HepG2 (cell line): ENCODE data around the gene FBXO24. TPM values are rescaled to one million over a fixed set of nuclear protein-coding genes. Genes with fewer than 3 reads are reported as not detected.

ENCODE experiments used
- AKNA ChIP-seq: sonication (generic); formaldehyde crosslinking; IDR thresholded peaks from 2 replicates; pipeline ENCODE4 v1.4.0; 2020; ENCODE audit warnings: missing genetic modification reagents, borderline replicate concordance
- EHMT2 ChIP-seq: fragments of 200-600 bp; sonication (generic); IDR thresholded peaks from 2 replicates; pipeline ENCODE4 v1.7.0; 2017; ENCODE audit warnings: antibody characterized with exemption, low read depth, low read length, borderline replicate concordance
- ETV5 ChIP-seq: IDR thresholded peaks from 2 replicates; pipeline ENCODE4 v1.6.1; 2018; ENCODE audit warnings: missing biosample characterization, missing genetic modification reagents, inconsistent platforms, borderline replicate concordance
- FOSL2 ChIP-seq: sonication (generic); formaldehyde crosslinking; IDR thresholded peaks from 2 replicates; pipeline ENCODE4 v1.4.0; 2020; ENCODE audit warnings: missing genetic modification reagents
- HOXA5 ChIP-seq: sonication (generic); formaldehyde crosslinking; IDR thresholded peaks from 2 replicates; pipeline ENCODE4 v1.4.0; 2020; ENCODE audit warnings: missing genetic modification reagents
- KLF11 ChIP-seq: IDR thresholded peaks from 2 replicates; pipeline ENCODE4 v1.6.1; 2016; ENCODE audit warnings: missing compliant biosample characterization
- KLF16 ChIP-seq, 2 experiments: sonication (generic) in 1 of 2; formaldehyde crosslinking in 1 of 2; IDR thresholded peaks; 2 replicates each; pipeline versions ENCODE4 v1.6.1 to v1.8.0; 2016 to 2023; ENCODE audit warnings: missing genetic modification reagents in 2 of 2, missing compliant biosample characterization in 1 of 2
- MIXL1 ChIP-seq: IDR thresholded peaks from 2 replicates; pipeline ENCODE4 v1.6.1; 2016
- MLLT10 ChIP-seq: sonication (generic); formaldehyde crosslinking; IDR thresholded peaks from 2 replicates; pipeline ENCODE4 v1.4.0; 2020; ENCODE audit warnings: missing genetic modification reagents
- NCOA5 ChIP-seq: sonication (generic); formaldehyde crosslinking; IDR thresholded peaks from 2 replicates; pipeline ENCODE4 v1.4.0; 2020; ENCODE audit warnings: missing genetic modification reagents
- NONO ChIP-seq, 2 experiments: fragments of 450-650 bp in 1 of 2; sonication (generic) in 1 of 2; formaldehyde crosslinking in 1 of 2; IDR thresholded peaks in 1 of 2; conservative IDR thresholded peaks in 1 of 2; 2 replicates each; pipeline versions ENCODE4 v1.6.1 to v1.8.0; 2017 to 2022; ENCODE audit warnings: mild to moderate bottlenecking in 1 of 2, missing genetic modification reagents in 1 of 2, moderate library complexity in 1 of 2
- RARA ChIP-seq: IDR thresholded peaks from 2 replicates; pipeline ENCODE4 v1.6.1; 2016; ENCODE audit warnings: missing genetic modification reagents, missing compliant biosample characterization
- SCMH1 ChIP-seq: sonication (generic); formaldehyde crosslinking; IDR thresholded peaks from 2 replicates; pipeline ENCODE4 v1.9.0; 2021; ENCODE audit warnings: missing genetic modification reagents, mild to moderate bottlenecking, borderline replicate concordance
- SMAD1 ChIP-seq: sonication (generic); formaldehyde crosslinking; IDR thresholded peaks from 2 replicates; pipeline ENCODE4 v1.4.0; 2020; ENCODE audit warnings: missing genetic modification reagents, low read depth, mild to moderate bottlenecking, borderline replicate concordance
- STAG1 ChIP-seq: sonication (generic); formaldehyde crosslinking; IDR thresholded peaks from 2 replicates; pipeline ENCODE4 v1.4.0; 2020; ENCODE audit warnings: missing genetic modification reagents
- TARDBP ChIP-seq: sonication (generic); formaldehyde crosslinking; IDR thresholded peaks from 2 replicates; pipeline ENCODE4 v1.8.0; 2022; ENCODE audit warnings: mild to moderate bottlenecking, missing genetic modification reagents
- TRIM22 ChIP-seq: fragments of 450-650 bp; IDR thresholded peaks from 2 replicates; pipeline ENCODE4 v1.6.1; 2017
- ZBTB10 ChIP-seq: sonication (generic); formaldehyde crosslinking; IDR thresholded peaks from 2 replicates; pipeline ENCODE4 v1.4.0; 2020; ENCODE audit warnings: missing genetic modification reagents, borderline replicate concordance
- ZNF256 ChIP-seq: sonication (generic); formaldehyde crosslinking; conservative IDR thresholded peaks from 2 replicates; pipeline ENCODE4 v1.4.0; 2020; ENCODE audit warnings: missing genetic modification reagents
- ZNF513 ChIP-seq: sonication (generic); formaldehyde crosslinking; conservative IDR thresholded peaks from 2 replicates; pipeline ENCODE4 v1.5.0; 2020; ENCODE audit warnings: missing genetic modification reagents
- ZNF768 ChIP-seq: sonication (generic); formaldehyde crosslinking; IDR thresholded peaks from 2 replicates; pipeline ENCODE4 v1.4.0; 2020; ENCODE audit warnings: missing genetic modification reagents
- ZNF879 ChIP-seq: sonication (generic); formaldehyde crosslinking; IDR thresholded peaks from 2 replicates; pipeline ENCODE4 v1.8.1; 2023; ENCODE audit warnings: missing genetic modification reagents
- polyA plus RNA-seq, 8 experiments: library from polyadenylated mRNA; depleted of rRNA in 3 of 8; stranded (reverse) in 7 of 8; unstranded in 1 of 8; fragments of >200 nt; fragmentation: Illumina TruSeq in 4 of 8; extraction: Trizol in 4 of 8; gene quantifications; 2 replicates each; pipeline versions ENCODE4 v1.2.1 to v1.2.3, GENCODE V29; 2011 to 2016; ENCODE audit warnings: low read depth in 4 of 8, missing spikeins in 1 of 8, mixed read lengths in 1 of 8; ENCODE audit not compliant: insufficient read depth in 1 of 8
- total RNA-seq, 5 experiments: library from RNA; depleted of rRNA; stranded (reverse); fragments of >200 nt; fragmentation: Illumina TruSeq; extraction: Trizol; gene quantifications; 2 replicates each; pipeline ENCODE4 v1.2.3, GENCODE V29; 2016; ENCODE audit warnings: low read depth in 1 of 5

Gene FBXO24
- total and polyA plus RNA-seq, 2 of the 13 experiments (the other 11 are each of a cell fraction or from before 2014, with no cell fraction given): 0.20 to 0.55 TPM

- TF ChIP-seq ZBTB10 (CRISPR knock-in tag): peak; percentile 89
- TF ChIP-seq AKNA (CRISPR knock-in tag): no peak
- TF ChIP-seq KLF16 (CRISPR knock-in tag; IDR thresholded peaks at IDR 0.05): no peak; a peak in 1 of 4 replicates
- TF ChIP-seq NCOA5 (CRISPR knock-in tag): no peak
- no peak for TF ChIP-seq SCMH1 (CRISPR knock-in tag)
- TF ChIP-seq MIXL1 (CRISPR knock-in tag): 0 out of 2 replicates have a peak, but pooled peaks have one; percentile 17
- TF ChIP-seq ZNF256 (CRISPR knock-in tag): no peak
- TF ChIP-seq STAG1: no peak
- TF ChIP-seq SMAD1: no peak
- no peak for TF ChIP-seq ZNF879 (CRISPR knock-in tag)
- TF ChIP-seq ZNF513 (CRISPR knock-in tag): no peak
- no peak for TF ChIP-seq KLF11 (CRISPR knock-in tag)
- TF ChIP-seq TRIM22: no peak
- no peak for TF ChIP-seq FOSL2 (CRISPR knock-in tag)
- no peak for TF ChIP-seq HOXA5 (CRISPR knock-in tag)
- no peak for TF ChIP-seq NONO (IDR thresholded peaks at IDR 0.05)
- TF ChIP-seq NONO (CRISPR knock-in tag; conservative IDR thresholded peaks at IDR 0.05): no peak
- no peak for TF ChIP-seq TARDBP (CRISPR knock-in tag)
- TF ChIP-seq RARA (CRISPR knock-in tag): peak; percentile 31; the same call in 1 of the 2 replicates
- no peak for TF ChIP-seq EHMT2
- TF ChIP-seq ETV5: no peak
- peak; percentile 23; the same call in 1 of the 2 replicates for TF ChIP-seq ZNF768 (CRISPR knock-in tag)
- no peak for TF ChIP-seq MLLT10 (CRISPR knock-in tag)
Measured at GRCh38 chr7:100642534-100642907, 56.4 kb downstream of the FBXO24 start (continued).
